Epithelial cell of proximal tubule (primary cell): Measurements from ENCODE around the gene RGL3. TPM values are rescaled to one million over a fixed set of nuclear protein-coding genes. Genes with fewer than 3 reads are reported as not detected.
"Not testable (repeated sequence)": the region's sequence is repeated elsewhere in the genome, so short reads cannot be mapped to it uniquely, and the experiment has no call there.

Source experiments
- DNase-seq: peaks from one replicate; pipeline ENCODE4 v3.0.0-alpha.2; 2011; ENCODE audit warnings: low read depth
- H3K4me3 ChIP-seq: 2 replicates; pipeline ENCODE4 v1.5.1; 2011; ENCODE audit warnings: low read depth, mild to moderate bottlenecking, low read length
- CTCF ChIP-seq: conservative IDR thresholded peaks from 2 replicates; pipeline ENCODE4 v1.5.1; 2012; ENCODE audit warnings: low read depth, mild to moderate bottlenecking, low read length
- total RNA-seq: library from RNA; depleted of rRNA; stranded (reverse); fragments of >200 nt; gene quantifications from 2 replicates; pipeline ENCODE4 v1.2.3, GENCODE V29; 2015

Gene RGL3
- total RNA-seq, 1 donor from 2014 or later: 19.0 TPM

GRCh38 chr19:11383706-11384048 lies 35.4 kb downstream of the RGL3 start:
- H3K4me3 ChIP-seq: peak overlapping the region; percentile 56
- DNase-seq: no peak
- no peak for TF ChIP-seq CTCF

- peak overlapping the region; percentile 56 for H3K4me3 ChIP-seq
- TF ChIP-seq CTCF: peak; percentile 72
- DNase-seq: no peak
Observed at GRCh38 chr19:11382898-11383705, 36.0 kb downstream of the RGL3 start.

- peak overlapping the region; percentile 59 for H3K4me3 ChIP-seq
- peak; percentile 67 for TF ChIP-seq CTCF
- DNase-seq: peak; percentile 69
Observed at GRCh38 chr19:11380653-11381537, 38.2 kb downstream of the RGL3 start.

- TF ChIP-seq CTCF: no peak
- no peak for DNase-seq
- H3K4me3 ChIP-seq: no peak overlapping the region
Observed at GRCh38 chr19:11379857-11380350, 39.2 kb downstream of the RGL3 start.

- not testable (repeated sequence) for DNase-seq, H3K4me3 ChIP-seq
Observed at GRCh38 chr19:11379269-11379845, 39.8 kb downstream of the RGL3 start.

GRCh38 chr19:11378319-11379189 lies 40.6 kb downstream of the RGL3 start:
- no peak for DNase-seq
- peak; percentile 59 for TF ChIP-seq CTCF
- H3K4me3 ChIP-seq: no peak overlapping the region

GRCh38 chr19:11377756-11378155 lies 41.4 kb downstream of the RGL3 start:
- no peak overlapping the region for H3K4me3 ChIP-seq
- no peak for TF ChIP-seq CTCF
- DNase-seq: no peak
